Left kidney (tissue), 2 donors: ENCODE results near the gene MUC2. TPM values are rescaled to one million over a fixed set of nuclear protein-coding genes. Genes with fewer than 3 reads are reported as not detected.

ENCODE experiments used
- DNase-seq: peaks from one replicate; pipeline ENCODE4 v3.0.0-alpha.2; 2013
- polyA plus RNA-seq: library from polyadenylated mRNA; unstranded; fragments of 120-200 nt; gene quantifications from one replicate; pipeline ENCODE4 v1.2.1, GENCODE V29; 2013; ENCODE audit not compliant: insufficient read length

Gene MUC2
- polyA plus RNA-seq, 1 donor = 0.03 TPM

GRCh38 chr11:1087279-1087960 is 12.7 kb downstream of the MUC2 start:
- DNase-seq = no peak

- no peak for DNase-seq
These were observed 13.6 kb downstream of the MUC2 start for GRCh38 chr11:1087961-1088926.

GRCh38 chr11:1088927-1089737 is 14.5 kb downstream of the MUC2 start:
- DNase-seq = no peak

- no peak for DNase-seq
These were observed 15.3 kb downstream of the MUC2 start for GRCh38 chr11:1089738-1090599.

- DNase-seq = no peak
These were observed 16.1 kb downstream of the MUC2 start for GRCh38 chr11:1090600-1091331.

GRCh38 chr11:1091332-1092083 is 16.8 kb downstream of the MUC2 start:
- no peak for DNase-seq

- DNase-seq = no peak
These were observed 17.5 kb downstream of the MUC2 start for GRCh38 chr11:1092145-1092670.

GRCh38 chr11:1092919-1093318 is 18.2 kb downstream of the MUC2 start:
- DNase-seq = no peak

- DNase-seq = no peak
These were observed 25.1 kb downstream of the MUC2 start for GRCh38 chr11:1099519-1100355.

GRCh38 chr11:1100417-1101245 is 26.0 kb downstream of the MUC2 start:
- DNase-seq = no peak

GRCh38 chr11:1101318-1102089 is 26.8 kb downstream of the MUC2 start:
- DNase-seq = no peak

GRCh38 chr11:1102221-1102971 is 27.7 kb downstream of the MUC2 start:
- DNase-seq = no peak

- DNase-seq = no peak
These were observed 28.3 kb downstream of the MUC2 start for GRCh38 chr11:1102996-1103395.

GRCh38 chr11:1103401-1104360 is 29.0 kb downstream of the MUC2 start:
- no peak for DNase-seq
